Choroid plexus epithelial cell (primary cell): Measurements from ENCODE around the gene HOXA9.

Experiments
- DNase-seq: peaks from one replicate; pipeline ENCODE4 v3.0.0-alpha.2; 2010; ENCODE audit warnings: low read depth
- H3K4me3 ChIP-seq: 2 replicates; pipeline ENCODE4 v1.5.1; 2011; ENCODE audit warnings: low read depth, mild to moderate bottlenecking, control low read depth, low read length, moderate library complexity
- CTCF ChIP-seq: conservative IDR thresholded peaks from 2 replicates; pipeline ENCODE4 v1.5.1; 2011; ENCODE audit warnings: low read depth, mild to moderate bottlenecking, control low read depth, inconsistent platforms, low read length, moderate library complexity

Gene HOXA9

GRCh38 chr7:27165089-27165995, at the start of gene HOXA9:
HOXA9 (minus strand) TSS chr7:27165537; CDS start chr7:27165457, 80 bp downstream.
- no peak for DNase-seq
- no peak within 1 kb of the TSS for H3K4me3 ChIP-seq
- no peak for TF ChIP-seq CTCF

GRCh38 chr7:27214239-27214950, 49.1 kb upstream of the HOXA9 start:
- H3K4me3 ChIP-seq: no peak overlapping the region
- no peak for DNase-seq

GRCh38 chr7:27213433-27214238, 48.3 kb upstream of the HOXA9 start:
- no peak overlapping the region for H3K4me3 ChIP-seq
- TF ChIP-seq CTCF: no peak
- DNase-seq: no peak

More at GRCh38 chr7:27214239-27214950, 49.1 kb upstream of the HOXA9 start:
- TF ChIP-seq CTCF: no peak

- no peak for TF ChIP-seq CTCF
- no peak for DNase-seq
- no peak overlapping the region for H3K4me3 ChIP-seq
Measured at GRCh38 chr7:27212497-27213432, 47.4 kb upstream of the HOXA9 start.

GRCh38 chr7:27211764-27212204, 46.4 kb upstream of the HOXA9 start:
- no peak for TF ChIP-seq CTCF
- H3K4me3 ChIP-seq: no peak overlapping the region
- no peak for DNase-seq

- no peak overlapping the region for H3K4me3 ChIP-seq
- no peak for TF ChIP-seq CTCF
- DNase-seq: no peak
Measured at GRCh38 chr7:27211084-27211446, 45.7 kb upstream of the HOXA9 start.
